Type B pancreatic cell (in vitro differentiated cells): ENCODE measurements around the gene PKHD1. TPM values are rescaled to one million over a fixed set of nuclear protein-coding genes. Genes with fewer than 3 reads are reported as not detected.

Experiments used
- DNase-seq: peaks from one replicate; pipeline ENCODE4 v3.0.0; 2021; ENCODE audit warnings: mixed read lengths; ENCODE audit not compliant: unreplicated experiment; ENCODE audit errors: extremely low spot score
- H3K27ac Mint-ChIP-seq: 2 replicates; pipeline ENCODE4 v1.8.0; 2021; ENCODE audit warnings: mild to moderate bottlenecking, mixed read lengths
- H3K27me3 Mint-ChIP-seq: 2 replicates; pipeline ENCODE4 v1.8.0; 2021; ENCODE audit warnings: mixed read lengths
- H3K36me3 Mint-ChIP-seq: 2 replicates; pipeline ENCODE4 v1.8.0; 2021; ENCODE audit warnings: mixed read lengths
- H3K4me1 Mint-ChIP-seq: one replicate; pipeline ENCODE4 v1.8.0; 2021; ENCODE audit warnings: mixed read lengths; ENCODE audit not compliant: unreplicated experiment
- H3K4me3 Mint-ChIP-seq: 2 replicates; pipeline ENCODE4 v1.8.0; 2021; ENCODE audit warnings: mild to moderate bottlenecking, mixed read lengths
- H3K9me3 Mint-ChIP-seq: 2 replicates; pipeline ENCODE4 v1.8.0; 2021; ENCODE audit warnings: mixed read lengths
- total RNA-seq: library from RNA; stranded (reverse); gene quantifications from 2 replicates; pipeline ENCODE4 v1.2.1, GENCODE V29; 2021; ENCODE audit warnings: low replicate concordance
- TF ChIP-seq, protein P1 (sequence below): fragments of 200-600 bp; sonication (generic); conservative IDR thresholded peaks from 2 replicates; pipeline ENCODE4 v1.5.0; 2021; ENCODE audit warnings: antibody characterized with exemption, mild to moderate bottlenecking

The PKHD1 gene
- total RNA-seq, 1 donor from 2014 or later: 0.75 TPM

DNA sequence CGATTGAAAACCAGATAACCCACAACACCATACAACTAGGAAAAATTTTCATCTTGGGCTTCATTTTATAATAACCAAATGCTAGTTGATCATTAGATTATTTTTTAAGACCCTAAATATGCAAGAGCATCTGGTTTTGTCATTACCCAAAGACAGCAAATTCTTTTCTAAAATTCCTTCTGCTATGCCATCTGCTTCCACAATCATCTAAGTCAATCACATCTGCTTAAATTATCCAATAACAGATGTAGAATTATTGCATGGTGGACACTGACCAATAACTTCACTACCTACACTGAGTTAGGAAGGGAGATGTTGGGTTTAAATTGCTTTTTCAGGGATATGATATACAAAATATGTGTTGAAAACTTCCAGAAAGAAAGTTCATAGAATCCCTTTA lies 41.9 kb downstream of the PKHD1 start:
- TF ChIP-seq, protein P1, sequence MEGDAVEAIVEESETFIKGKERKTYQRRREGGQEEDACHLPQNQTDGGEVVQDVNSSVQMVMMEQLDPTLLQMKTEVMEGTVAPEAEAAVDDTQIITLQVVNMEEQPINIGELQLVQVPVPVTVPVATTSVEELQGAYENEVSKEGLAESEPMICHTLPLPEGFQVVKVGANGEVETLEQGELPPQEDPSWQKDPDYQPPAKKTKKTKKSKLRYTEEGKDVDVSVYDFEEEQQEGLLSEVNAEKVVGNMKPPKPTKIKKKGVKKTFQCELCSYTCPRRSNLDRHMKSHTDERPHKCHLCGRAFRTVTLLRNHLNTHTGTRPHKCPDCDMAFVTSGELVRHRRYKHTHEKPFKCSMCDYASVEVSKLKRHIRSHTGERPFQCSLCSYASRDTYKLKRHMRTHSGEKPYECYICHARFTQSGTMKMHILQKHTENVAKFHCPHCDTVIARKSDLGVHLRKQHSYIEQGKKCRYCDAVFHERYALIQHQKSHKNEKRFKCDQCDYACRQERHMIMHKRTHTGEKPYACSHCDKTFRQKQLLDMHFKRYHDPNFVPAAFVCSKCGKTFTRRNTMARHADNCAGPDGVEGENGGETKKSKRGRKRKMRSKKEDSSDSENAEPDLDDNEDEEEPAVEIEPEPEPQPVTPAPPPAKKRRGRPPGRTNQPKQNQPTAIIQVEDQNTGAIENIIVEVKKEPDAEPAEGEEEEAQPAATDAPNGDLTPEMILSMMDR: no peak
- Mint-ChIP-seq H3K4me3 (no peak overlapping the region), H3K4me1 (no peaks in the 10 kb centered on the region), H3K27me3 (peaks cover 4% of the 10 kb centered on the region), H3K9me3 (no peaks in the 10 kb centered on the region), H3K36me3 (no peaks in the 10 kb centered on the region), H3K27ac (no peak overlapping the region)
- DNase-seq: no peak

DNA sequence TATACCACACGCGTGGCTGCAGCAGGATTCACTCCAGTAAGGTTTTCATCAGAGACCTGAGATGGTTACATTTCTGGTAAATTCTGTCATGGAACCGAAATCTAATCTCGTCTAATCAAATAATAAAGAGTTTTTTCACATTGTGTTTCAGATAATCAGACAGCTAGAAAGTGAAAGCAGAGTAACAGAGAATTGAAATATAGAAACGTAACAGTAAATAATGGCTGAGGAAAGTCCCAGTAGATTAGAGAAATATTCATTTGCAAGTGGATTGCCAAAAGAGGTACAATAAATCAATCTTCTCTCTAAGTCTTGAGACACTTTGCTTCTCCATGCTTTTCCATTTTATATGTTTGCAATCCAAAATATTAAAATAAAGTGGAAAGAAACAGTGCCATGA lies 42.4 kb downstream of the PKHD1 start:
- Mint-ChIP-seq H3K27ac (no peak overlapping the region), H3K4me3 (no peak overlapping the region), H3K9me3 (no peaks in the 10 kb centered on the region), H3K4me1 (no peaks in the 10 kb centered on the region), H3K36me3 (no peaks in the 10 kb centered on the region), H3K27me3 (peaks cover 4% of the 10 kb centered on the region)
- TF ChIP-seq, protein P1: no peak
- no peak for DNase-seq

DNA sequence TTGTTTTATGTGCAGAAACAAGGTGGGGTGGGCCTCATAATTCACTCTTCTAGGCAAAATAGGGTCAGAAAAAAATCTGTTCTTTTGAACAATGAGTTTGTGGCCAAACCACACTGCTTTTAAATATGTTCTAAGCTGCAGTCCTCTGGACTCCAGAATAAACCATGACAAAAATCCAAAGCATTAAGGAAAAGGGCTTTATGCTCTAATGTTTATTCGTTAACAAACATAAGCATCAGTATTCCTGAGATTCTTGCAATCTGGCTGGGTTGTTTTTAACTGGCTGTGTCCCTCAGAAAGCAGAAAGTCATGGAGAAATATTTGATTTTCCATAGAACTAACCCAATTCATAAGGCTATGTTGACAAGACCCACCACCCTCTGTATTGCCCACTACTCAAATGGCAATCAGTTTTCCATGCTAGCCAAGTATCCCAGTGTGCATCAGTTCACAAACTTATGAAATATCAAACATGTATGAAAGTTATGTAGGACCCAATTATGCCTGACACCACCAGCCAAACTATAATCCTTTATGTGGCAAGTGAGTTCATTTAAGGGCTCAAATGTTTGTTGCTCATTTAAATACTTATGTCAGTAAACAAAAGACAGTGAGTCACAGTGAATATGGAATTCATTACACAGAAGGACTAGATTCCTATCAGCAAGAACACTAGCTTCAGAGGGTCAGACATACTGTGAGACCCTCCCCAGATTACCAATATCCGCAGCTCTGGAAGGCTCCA lies 45.1 kb downstream of the PKHD1 start:
- no peak overlapping the region for H3K27ac Mint-ChIP-seq
- H3K4me3 Mint-ChIP-seq: no peak overlapping the region
- no peaks in the 10 kb centered on the region for H3K9me3 Mint-ChIP-seq
- no peaks in the 10 kb centered on the region for H3K4me1 Mint-ChIP-seq
- TF ChIP-seq, protein P1: no peak
- DNase-seq: no peak
- no peaks in the 10 kb centered on the region for H3K36me3 Mint-ChIP-seq
- H3K27me3 Mint-ChIP-seq: no peaks in the 10 kb centered on the region

DNA sequence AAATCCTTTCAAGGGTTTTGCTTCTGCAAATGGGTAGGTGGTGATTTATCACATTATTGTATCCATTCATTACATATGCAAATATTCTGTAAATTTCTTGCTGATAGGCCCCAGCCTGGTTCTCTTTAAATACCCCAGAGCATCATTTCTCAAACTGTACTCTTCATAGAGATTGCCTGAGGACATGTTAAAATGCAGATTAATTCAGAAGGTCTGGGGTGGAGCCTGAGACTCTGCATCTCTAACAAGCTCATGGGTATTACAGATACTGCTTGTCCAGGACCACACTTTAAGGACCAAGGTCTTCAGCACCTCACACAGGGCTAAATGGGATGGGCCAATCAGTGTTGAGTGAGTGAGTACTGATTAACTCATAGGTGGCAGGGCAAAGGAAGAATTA lies 46.3 kb downstream of the PKHD1 start:
- TF ChIP-seq, protein P1: no peak
- DNase-seq: no peak
- Mint-ChIP-seq H3K27me3 (no peaks in the 10 kb centered on the region), H3K4me1 (no peaks in the 10 kb centered on the region), H3K27ac (no peak overlapping the region), H3K4me3 (no peak overlapping the region), H3K36me3 (no peaks in the 10 kb centered on the region), H3K9me3 (no peaks in the 10 kb centered on the region)

DNA sequence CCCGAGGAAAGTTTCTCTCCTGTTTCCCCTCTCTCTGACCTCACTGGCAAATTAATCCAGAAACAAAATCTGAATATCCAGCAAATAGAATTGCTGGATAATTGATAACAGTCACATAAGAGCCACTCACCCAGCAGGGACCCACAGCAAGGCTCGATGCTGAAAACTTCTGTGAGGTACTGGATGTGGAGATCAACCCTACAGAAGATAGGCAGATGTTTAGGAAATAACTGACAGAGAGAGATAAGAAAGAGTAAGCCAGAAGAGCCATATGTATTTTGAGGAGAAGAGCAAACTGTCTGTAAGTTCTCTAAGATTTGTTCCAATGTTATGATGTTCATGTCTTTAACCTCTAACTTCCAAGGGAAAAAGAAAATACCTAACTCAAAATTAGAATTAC lies 59.7 kb downstream of the PKHD1 start:
- Mint-ChIP-seq H3K27ac (no peak overlapping the region), H3K27me3 (peaks cover 3% of the 10 kb centered on the region), H3K9me3 (peaks cover 3% of the 10 kb centered on the region), H3K4me1 (no peaks in the 10 kb centered on the region), H3K4me3 (no peak overlapping the region), H3K36me3 (no peaks in the 10 kb centered on the region)
- DNase-seq: no peak
- TF ChIP-seq, protein P1: no peak
